Activated CD4-positive, alpha-beta T cell treated with anti-CD3 and anti-CD28 coated beads, Interleukin-2, amount 50 U/mL, for 16 hours (primary cell): ENCODE data around the gene KIF26A.

Source experiments
- DNase-seq: peaks from one replicate; pipeline ENCODE4 v3.0.0-alpha.2; 2020

Gene KIF26A

DNA sequence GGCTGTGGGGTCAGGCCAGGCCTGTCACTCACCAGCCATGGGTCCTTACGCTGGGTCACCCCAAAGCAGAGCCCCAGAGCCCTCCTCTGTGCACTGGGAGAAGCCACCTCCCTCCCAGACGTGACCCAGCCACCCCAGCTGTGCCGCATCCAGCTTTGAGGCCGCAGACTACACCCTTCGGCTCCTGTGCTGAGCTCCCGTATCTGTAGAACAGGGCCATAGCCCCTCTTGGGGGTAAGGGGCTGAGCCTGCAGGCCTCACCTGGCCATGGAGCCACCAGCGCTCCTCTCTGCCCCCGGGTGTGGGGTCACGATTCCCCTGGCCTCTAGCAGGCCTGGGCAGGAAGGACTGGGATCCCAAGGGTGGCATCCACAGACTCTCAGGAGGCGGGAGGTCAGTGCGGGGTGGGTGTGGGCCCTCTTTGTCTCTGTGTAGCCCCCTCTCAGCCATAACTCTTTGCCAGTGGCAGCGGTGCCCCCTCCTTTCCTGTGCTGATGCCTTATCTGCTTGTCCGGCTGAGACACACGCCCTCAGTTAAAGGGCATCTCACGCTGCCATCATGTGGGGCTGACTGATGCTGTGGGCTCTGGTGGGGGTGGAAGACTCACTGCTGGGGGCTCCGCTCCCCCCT, 36.6 kb upstream of the KIF26A start:
- no peak for DNase-seq

DNA sequence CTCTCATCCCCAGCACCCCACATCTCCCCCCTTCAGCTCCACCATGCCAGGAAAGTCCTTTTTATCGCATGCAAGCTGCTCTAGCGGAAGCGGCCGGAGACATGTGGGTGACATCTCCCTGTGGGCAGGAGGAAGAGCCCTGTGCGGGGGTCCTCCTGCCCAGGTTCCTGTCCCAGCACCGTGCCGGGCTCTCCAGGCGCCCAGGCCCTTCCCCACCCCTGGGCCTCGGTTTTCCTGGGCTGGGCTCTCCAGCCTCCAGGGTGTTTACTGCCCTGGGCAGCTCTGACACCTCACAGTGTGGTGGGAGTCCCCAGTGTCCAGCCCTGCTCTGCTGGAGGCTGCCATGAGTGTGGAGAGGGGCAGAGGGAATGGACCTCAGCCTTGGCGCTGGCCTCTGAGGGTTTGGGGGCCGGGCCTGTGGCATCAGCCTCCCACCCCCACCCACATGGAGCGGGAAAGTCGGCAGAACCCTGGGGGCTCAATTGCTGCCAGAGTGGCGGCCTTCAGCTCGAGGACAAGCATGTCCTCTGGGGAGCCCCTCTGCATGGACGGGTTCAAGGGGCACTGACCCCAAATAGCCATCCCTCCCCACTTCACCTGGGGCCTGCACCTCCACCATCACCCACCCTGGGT, 36.0 kb upstream of the KIF26A start:
- DNase-seq: no peak

DNA sequence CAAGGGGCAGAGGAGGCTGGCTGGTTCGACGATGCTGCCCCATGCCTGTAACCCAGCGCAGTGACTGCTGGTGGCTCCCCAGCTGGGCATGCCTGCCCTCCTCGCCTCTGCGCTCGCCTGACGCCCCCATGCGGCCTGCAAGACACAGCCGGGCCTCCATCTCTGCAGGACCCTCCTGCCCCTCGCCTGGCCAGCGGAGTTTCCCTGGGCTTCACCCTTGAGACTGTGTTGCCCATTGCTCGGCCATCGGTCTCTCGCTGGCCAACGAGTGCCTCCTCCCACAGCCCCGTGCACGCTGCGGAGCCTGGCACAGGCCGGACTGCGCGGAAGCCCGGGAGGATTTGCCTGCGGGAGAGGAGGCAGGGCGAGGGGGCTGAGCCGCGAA, 35.3 kb upstream of the KIF26A start:
- no peak for DNase-seq

DNA sequence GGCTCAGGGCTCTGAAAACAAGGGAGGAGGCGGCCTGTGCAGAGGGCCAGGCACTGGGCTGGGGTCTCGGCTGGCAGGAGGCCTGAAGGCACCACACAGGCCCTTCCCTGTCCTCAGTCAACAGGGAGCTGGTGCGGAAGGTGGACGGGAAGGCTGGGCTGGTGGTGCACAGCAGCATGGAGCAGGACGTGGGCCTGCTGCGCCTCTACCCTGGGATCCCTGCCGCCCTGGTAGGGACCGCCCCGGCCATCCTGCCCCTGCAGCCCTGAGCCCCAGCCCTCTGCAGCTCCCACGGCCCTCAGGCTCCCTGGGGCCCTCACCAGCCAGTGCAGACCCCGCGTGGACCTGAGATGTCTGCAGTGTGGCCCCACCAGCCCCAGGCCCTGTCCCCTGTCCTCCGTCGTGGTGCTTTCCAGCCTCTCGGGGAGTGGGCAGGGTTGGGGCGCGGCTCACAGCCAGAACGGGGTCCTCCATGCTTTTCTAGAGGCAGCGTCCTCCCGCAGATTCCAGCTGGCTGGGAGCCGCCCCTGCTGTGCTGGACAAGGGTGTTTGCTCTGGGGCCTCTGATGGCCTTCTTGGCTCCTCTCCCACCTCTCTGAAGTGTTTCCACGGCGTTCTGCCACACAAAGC, 34.8 kb upstream of the KIF26A start:
- DNase-seq: no peak

DNA sequence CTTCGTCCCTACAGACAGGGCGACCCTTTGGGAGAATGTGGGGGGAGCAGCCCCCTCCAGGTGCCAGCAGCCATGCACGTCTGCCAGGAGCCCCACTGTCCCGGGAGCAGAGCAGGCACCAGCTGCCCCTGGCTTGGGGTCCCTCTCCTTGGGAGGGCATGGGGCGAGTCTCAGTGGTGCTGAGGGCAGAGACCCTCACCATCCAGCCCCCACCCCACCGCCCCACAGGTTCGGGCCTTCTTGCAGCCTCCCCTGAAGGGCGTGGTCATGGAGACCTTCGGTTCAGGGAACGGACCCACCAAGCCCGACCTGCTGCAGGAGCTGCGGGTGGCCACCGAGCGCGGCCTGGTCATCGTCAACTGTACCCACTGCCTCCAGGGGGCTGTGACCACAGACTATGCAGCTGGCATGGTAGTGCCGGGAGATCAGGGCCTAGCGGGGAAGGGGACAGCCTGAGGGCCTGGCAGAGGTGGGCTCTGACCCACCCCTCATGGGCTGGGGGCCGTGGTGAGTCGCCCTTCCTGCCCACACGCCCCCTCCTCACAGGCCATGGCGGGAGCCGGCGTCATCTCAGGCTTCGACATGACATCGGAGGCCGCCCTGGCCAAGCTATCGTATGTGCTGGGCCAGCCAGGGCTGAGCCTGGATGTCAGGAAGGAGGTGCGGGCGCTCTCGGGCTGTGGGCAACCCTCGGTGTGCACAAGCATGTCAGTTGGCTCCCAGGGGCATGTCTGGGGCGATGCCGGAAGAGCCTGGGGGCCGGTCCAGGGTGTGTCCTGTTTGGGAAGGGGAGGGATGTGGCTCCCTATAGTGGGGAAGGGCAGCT, 34.1 kb upstream of the KIF26A start:
- no peak for DNase-seq

DNA sequence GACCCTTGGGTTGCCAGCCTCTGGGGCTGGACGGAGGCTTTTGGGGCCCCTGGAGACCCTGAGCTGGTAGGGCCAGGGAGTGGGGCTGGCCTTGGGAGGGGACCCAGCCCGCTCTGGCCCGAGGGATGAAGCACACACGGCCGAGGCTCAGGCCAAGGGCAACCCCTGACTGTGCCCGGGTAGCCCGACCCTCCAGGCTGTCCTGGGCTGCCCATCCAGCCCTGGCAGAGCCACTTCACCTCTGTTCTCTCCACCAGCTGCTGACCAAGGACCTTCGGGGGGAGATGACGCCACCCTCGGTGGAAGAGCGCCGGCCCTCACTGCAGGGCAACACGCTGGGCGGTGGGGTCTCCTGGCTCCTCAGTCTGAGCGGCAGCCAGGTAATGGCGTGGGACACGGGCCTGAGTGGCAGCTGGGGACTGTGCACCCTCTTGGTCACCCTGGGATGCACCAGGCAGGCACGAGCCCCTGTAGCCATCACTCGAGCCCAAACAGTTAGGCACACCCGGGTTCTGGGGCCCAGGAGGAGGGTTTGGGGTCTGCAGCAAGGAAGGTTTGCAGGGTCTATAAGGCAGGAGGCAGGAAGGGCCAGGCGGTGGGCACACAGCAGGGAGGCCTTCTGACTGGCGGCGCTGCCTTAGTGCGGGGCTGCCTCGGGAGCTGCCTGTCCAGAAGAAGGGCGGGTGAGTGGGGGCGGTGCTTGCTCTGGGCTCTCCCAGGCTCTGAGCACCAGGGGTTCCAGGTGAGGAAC, 33.1 kb upstream of the KIF26A start:
- no peak for DNase-seq

DNA sequence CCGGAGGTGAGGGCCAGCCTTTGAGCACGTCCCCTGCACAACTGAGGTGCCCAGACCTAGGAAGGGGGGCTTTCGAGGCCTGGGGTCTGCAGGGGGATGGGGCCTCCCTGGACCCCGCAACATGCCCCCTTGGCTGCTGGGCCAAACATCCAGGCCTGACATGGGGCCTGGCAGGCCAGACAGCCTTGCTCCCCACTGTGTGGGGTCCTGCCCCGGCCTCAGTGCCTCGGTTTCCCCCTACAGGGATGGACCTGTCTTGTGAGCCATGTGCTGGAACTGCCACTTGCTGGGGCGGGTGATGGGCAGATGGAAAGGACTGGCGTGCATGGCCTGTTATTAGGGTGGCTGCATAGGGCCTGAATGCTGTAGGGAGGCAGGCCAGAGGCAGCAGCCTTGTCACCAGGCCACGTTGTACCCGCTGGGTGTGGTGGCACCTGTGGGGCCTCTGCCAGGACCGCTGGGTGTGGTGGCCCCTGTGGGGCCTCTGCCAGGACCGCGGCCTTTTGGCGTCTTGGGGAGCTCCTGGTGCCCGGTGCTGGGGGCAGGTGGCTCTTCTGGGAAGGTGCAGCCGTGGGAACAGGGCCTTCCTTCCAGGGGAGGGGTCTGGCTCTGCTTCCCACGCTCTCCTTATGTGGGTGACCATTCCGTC, 32.4 kb upstream of the KIF26A start:
- DNase-seq: no peak

DNA sequence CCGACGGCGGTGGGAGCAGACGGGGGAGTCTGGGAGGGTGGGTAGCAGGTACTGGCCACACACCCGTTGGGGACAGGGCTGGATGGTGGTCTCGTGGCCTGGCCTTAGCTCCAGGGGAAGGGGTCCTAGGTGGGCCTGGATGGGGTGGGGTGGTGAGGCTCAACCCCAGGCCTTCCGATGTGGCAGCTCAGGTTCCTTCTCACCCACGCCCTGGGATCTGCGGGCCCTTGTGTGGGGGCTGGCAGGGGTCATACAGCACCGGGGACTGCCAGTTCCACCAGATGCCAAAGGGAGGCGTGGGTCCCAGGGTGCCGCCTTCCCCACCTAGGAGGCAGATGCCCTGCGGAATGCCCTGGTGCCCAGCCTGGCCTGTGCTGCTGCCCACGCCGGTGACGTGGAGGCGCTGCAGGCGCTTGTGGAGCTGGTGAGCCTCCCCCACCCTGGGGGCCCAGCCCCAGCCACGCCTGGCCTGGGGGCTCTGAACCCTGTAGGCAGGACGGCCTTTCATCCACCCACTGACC, 31.9 kb upstream of the KIF26A start:
- DNase-seq: no peak

DNA sequence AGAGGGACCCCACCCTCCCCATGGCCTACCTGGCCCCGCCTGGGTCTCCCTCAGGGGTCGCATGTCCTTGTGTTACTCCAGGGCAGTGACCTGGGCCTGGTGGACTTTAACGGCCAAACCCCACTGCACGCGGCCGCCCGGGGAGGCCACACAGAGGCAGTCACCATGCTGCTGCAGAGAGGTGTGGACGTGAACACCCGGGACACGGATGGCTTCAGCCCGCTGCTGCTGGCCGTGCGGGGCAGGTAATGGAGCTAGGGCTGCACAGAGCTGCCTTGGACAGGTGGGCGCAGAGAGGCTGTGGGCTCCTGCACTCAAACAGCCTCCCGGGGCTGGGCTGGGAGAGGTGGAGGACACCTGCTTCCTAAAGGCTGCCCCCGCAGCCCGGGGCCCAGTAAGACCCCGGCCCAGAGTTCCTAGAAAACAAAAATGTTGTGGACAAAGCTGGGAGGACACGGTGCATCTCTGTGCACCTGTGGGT, 31.2 kb upstream of the KIF26A start:
- DNase-seq: no peak

DNA sequence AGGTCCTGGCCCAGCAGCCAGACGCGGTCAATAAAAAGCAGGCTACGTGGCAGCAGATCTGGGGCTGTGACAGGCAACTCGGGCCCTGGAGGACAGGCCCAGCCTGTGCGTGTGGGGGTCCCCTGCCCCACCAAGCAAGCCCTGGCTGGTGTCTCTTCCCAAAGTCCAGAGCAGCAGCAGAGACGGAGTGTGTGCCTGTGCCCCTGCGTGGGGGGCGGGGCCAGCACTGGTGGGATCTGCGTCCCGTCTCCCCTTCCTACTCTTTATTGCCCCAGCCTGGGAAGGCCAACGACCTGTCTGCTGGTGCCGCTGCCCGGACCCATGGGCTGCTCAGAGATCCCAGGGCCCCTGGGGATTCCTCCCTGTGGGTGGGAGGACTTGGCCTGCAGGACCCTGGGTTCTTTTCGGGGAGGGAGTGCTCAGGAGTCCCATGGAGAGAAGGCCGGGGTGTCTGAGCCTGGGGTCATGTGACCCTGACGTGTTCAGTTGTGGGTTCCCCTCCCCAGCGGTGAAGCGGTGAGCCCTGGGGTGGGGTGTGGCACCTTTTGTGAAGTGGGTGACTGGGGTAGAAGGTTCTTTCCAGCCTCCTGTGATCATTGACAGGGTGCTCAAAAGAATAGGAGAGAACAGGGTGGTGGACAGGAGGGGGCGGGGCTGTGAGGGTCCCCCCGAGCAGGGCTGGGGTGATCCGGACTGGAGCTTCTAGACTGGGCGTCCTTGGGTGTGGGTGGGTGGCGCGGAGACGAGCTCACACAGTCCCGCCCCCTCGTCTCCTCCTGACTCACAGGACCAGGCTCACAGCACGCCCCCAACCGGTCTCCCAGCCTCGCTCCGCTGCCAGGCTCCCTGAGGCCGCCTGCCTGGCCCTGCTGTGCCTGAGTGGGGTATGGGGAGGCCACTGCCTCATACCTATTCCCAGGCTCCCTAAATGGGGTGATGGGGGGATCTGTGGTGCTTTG, 30.5 kb upstream of the KIF26A start:
- no peak for DNase-seq

DNA sequence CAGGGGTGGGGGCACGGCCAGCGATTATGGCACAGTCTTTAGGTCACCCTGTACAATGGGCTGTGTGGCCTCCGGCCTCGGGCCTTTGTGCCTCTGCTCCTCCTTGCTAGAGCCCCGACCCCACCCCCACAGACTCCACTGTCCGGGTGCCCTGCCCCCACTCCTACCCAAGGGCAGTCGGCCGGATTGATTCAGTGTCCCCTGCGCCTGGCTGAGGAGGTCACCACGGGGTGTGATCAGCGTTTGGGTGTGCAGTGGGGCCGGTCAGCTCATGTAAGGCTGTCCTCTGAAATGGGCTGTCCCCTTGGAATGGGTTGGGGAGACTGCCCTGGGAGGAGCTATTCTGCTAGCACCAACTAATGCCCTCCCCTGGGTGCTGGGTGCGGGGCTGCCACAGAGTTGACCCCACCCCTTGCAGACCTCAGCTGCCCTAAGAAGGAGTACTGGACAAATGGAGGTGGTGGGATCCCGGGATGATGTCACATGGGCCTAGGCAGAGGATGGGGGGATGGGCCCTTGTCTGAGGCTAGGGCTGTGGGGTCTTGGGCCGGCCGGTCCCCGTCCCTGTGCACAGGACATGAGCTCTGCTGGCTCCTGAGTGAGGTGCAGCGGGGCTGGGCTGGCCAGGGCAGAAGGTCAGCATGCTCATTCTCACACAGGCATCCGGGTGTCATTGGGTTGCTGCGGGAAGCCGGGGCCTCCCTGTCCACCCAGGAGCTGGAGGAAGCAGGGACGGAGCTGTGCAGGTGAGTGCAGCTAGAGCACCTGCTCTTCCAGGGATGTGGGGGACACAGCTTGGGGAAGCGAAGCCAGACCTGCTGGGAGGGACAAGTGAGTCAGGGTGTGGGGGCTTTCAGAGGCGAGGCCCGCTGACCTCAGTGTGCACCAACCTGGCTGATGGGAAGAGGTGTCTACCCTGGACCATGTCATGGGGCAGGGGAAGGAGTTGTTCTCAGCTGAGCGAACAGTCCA, 29.5 kb upstream of the KIF26A start:
- DNase-seq: no peak

DNA sequence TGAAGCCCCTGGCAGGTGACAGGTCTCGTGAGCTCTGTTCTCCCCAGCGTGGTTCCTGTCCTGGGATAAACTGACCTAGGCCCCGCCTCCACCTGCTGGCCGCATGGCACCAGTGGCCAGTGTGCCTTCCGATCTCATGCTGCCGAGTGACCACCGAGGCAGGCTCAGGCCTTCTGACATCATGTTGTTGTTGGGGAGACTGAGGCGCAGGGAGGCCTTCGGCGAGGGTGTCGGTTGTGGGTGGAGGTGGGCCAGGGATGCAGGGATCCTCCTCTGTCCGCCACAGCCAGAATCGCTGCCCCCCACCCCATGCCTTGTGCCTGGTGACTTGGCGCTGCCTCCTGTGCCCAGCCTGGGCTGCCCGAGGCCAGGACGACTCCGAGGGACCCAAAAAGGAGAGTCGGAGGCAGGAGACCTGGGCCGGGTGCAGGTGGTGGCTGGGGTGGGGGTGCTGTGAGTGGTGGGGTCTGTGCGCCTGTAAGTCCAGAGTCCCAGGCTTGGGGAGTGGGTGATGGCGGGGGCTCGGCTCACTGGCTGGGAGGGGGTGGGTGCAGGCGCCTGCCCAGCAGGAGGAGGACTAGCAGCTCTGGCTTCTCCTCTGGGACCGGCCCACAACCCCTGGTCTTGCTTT, 28.5 kb upstream of the KIF26A start:
- DNase-seq: no peak

DNA sequence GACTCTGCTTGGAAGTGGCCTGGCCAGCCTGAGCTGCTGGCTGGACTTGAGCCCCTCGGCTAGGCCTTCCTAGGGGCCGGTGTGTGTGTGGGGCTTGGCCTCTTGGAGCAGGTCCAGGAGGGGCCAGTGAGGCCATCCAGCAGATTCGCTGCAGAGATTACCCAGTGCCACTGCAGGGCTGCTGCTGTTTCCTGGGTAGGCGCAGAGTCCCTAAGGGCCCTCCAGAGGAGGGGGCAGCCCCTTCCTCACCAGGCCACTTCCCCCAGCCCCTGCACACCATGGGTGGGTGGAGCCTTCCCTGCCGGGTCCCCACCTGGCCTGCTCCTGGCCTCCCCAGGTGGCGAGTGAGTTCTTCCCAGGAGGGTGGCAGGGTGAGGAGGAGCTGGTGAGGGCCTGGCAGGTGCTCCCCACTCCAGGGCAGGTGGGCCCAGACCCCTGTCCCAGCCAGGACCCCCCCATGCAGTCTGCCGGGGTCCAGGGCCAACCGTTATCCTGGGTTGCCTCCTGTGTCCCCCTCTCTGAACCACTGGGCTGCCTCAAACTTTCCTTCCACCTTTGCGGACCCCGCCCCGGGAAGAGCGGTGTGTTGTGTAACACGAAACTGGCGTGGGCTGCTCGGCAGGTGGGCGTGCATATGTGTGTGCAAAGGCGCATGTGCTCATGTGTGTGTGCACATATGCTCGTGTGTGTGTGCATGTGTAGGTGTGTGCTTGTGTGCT, 27.7 kb upstream of the KIF26A start:
- DNase-seq: no peak

DNA sequence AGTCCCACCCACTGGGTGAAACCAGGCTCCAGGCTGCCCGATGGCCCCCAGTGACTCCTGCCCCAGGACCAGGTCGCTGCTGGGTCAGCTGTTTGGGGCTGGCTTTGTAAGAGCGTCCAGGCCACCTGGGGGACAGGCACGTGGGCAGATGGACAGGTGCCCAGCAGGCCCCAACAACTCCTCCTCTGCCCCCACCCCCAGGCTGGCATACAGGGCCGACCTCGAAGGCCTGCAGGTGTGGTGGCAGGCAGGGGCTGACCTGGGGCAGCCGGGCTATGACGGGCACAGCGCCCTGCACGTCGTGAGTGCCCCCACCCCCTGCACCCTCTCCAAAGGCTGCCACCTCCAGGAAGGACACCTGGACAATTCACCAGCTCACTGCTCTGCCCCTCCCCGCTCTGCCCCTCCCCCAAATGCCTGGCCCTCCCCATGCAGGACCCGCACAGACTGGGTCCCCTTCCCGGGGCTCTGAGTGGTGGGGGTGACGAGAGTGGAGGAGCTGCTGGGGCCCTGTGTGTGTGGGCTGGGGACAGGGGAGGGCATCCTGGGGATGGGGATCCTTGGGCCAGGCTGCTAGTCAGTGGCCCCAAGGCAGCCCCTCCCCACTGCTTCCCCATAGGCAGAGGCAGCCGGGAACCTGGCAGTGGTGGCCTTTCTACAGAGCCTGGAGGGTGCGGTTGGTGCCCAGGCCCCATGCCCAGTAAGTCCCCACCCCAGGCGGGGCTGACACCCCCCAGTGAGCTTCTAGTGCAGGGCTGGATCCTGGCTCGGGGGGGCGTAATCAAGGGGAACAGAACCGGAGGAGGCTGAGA, 26.9 kb upstream of the KIF26A start:
- DNase-seq: no peak

DNA sequence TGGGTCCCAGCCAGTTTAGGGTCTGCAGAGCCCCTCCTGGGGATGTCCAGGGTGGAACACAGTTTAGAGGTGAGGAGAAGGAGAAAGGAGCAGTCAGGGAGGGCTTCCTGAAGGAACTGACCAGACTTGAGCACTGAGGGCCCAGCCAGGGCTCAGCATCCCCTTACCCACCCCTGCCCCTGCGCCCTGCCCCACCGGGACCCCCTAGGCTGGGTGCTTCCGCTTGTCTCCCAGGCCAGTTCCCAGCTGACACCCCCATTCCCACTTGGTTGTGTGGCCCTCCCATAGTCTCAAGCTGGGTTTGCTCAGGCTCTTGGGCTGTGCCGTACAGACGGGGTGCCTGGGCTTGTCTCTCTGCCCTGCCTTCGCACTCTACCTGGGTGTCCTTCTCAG, 26.3 kb upstream of the KIF26A start:
- no peak for DNase-seq

DNA sequence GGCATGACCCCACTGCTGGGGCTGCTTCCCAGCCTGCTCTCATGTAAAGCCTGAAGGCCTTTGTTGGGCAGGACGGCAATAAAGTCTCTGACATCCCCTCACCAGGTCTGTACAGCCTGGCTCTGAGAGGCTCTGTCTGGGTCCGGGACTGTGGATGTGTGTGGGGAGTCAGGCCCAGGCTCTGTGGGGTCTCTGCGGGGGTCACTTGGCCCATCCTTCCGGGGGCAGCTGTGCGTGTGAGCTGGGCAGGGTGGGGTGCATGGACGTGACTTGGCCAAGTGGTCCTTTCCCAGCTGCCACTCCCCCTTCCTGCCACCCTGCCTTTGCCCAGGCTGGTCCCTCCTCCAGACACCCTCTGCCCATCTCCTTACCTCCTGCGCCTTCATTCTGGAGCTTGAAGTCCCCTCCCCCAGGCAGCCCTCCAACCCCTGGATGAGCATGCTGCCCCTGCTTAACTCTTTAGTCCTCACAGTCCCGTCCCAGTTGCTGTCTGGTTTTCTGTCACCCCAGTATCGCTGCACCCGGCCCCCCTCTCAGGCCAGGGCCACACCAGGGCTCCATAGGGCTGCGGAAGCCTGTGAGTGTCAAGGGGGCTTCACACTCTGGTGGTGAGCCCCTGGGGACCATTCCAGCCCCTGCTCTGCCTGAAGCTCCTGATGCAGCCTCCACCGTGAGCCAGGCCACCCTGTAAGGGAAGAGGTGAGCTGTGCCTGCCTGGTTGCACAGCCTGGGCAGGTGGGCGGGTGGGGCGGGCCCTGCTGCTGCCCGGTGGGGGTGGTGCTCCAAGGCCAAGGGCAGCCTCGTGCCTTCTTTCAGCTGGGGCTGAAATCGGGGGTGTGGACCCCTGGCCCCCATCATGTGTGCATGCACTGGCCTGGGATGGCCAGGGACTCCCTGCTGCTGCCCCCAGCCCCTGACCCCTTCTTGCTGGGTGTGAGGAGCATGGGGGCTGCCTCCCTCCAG, 25.5 kb upstream of the KIF26A start:
- no peak for DNase-seq
